Measurements from ENCODE around the gene ERBB3.

Gene ERBB3

DNA sequence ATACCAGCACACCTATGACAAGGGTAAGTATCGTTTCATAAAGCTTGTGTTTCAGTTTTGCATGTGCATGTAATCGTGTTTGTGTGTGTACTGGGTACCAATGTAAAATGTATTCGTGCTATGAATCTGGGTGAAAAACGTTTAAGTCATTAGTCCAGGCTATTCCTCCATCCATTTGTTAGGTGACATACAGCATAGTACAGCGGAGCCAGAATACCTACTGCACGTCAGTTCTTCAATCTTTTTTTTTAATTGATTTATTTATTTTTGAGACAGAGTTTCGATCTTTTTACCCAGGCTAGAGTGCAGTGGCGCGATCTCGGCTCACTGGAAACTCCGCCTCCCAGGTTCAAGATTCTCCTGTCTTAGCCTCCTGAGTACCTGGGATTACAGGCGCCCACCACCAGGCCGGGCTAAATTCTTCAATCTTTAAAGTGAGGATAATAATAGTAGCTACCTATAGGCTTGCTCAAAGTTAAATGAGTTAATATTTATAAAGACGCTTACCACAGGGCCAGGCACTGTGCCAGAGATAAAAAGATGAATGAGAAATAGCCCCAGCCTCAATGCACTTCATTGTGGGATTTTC is 38.9 kb upstream of the ERBB3 start:
- TF ChIP-seq ZNF561 (tag by site-specific recombination; IDR thresholded peaks at IDR 0.05; ENCODE audit: borderline replicate concordance) (peak; percentile 8; the same call in 1 of the 2 replicates), ZNF660 (tag by site-specific recombination; IDR thresholded peaks at IDR 0.05) (peak; percentile 45; the same call in 1 of the 2 replicates), ZNF2 (tag by site-specific recombination; IDR thresholded peaks at IDR 0.05) (0 out of 2 replicates have a peak, but pooled peaks have one; percentile 27), ZNF560 (tag by site-specific recombination; IDR thresholded peaks at IDR 0.05; ENCODE audit: borderline replicate concordance) (no peak), ZNF184 (tag by site-specific recombination; IDR thresholded peaks at IDR 0.05) (peak; percentile 22; the same call in 1 of the 2 replicates), ZNF394 (tag by site-specific recombination; IDR thresholded peaks at IDR 0.05; ENCODE audit: borderline replicate concordance) (no peak), ZNF664 (tag by site-specific recombination; IDR thresholded peaks at IDR 0.05) (peak; percentile 87; the same call in 1 of the 2 replicates), ZNF366 (tag by site-specific recombination; conservative IDR thresholded peaks at IDR 0.05) (peak; percentile 93; the same call in 1 of the 2 replicates), OSR2 (tag by site-specific recombination; IDR thresholded peaks at IDR 0.05) (no peak), ZNF558 (tag by site-specific recombination; IDR thresholded peaks at IDR 0.05) (no peak), SP3 (tag by site-specific recombination; IDR thresholded peaks at IDR 0.05) (no peak), ZNF335 (tag by site-specific recombination; conservative IDR thresholded peaks at IDR 0.05) (peak; percentile 93), ZBTB20 (tag by site-specific recombination; IDR thresholded peaks at IDR 0.05) (peak; percentile 6; the same call in 1 of the 2 replicates), YY1 (tag by site-specific recombination; IDR thresholded peaks at IDR 0.05) (0 out of 2 replicates have a peak, but pooled peaks have one; percentile 15), MZF1 (tag by site-specific recombination; IDR thresholded peaks at IDR 0.05; ENCODE audit: borderline replicate concordance) (peak; percentile 86)
- TF ChIP-seq, protein P1, sequence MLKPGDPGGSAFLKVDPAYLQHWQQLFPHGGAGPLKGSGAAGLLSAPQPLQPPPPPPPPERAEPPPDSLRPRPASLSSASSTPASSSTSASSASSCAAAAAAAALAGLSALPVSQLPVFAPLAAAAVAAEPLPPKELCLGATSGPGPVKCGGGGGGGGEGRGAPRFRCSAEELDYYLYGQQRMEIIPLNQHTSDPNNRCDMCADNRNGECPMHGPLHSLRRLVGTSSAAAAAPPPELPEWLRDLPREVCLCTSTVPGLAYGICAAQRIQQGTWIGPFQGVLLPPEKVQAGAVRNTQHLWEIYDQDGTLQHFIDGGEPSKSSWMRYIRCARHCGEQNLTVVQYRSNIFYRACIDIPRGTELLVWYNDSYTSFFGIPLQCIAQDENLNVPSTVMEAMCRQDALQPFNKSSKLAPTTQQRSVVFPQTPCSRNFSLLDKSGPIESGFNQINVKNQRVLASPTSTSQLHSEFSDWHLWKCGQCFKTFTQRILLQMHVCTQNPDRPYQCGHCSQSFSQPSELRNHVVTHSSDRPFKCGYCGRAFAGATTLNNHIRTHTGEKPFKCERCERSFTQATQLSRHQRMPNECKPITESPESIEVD (tag by site-specific recombination; IDR thresholded peaks at IDR 0.05) = no peak
- TF ChIP-seq, protein P2, sequence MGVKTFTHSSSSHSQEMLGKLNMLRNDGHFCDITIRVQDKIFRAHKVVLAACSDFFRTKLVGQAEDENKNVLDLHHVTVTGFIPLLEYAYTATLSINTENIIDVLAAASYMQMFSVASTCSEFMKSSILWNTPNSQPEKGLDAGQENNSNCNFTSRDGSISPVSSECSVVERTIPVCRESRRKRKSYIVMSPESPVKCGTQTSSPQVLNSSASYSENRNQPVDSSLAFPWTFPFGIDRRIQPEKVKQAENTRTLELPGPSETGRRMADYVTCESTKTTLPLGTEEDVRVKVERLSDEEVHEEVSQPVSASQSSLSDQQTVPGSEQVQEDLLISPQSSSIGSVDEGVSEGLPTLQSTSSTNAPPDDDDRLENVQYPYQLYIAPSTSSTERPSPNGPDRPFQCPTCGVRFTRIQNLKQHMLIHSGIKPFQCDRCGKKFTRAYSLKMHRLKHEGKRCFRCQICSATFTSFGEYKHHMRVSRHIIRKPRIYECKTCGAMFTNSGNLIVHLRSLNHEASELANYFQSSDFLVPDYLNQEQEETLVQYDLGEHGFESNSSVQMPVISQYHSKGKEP (tag by site-specific recombination; IDR thresholded peaks at IDR 0.05) = peak; percentile 48; the same call in 1 of the 2 replicates
- TF ChIP-seq, protein P3, sequence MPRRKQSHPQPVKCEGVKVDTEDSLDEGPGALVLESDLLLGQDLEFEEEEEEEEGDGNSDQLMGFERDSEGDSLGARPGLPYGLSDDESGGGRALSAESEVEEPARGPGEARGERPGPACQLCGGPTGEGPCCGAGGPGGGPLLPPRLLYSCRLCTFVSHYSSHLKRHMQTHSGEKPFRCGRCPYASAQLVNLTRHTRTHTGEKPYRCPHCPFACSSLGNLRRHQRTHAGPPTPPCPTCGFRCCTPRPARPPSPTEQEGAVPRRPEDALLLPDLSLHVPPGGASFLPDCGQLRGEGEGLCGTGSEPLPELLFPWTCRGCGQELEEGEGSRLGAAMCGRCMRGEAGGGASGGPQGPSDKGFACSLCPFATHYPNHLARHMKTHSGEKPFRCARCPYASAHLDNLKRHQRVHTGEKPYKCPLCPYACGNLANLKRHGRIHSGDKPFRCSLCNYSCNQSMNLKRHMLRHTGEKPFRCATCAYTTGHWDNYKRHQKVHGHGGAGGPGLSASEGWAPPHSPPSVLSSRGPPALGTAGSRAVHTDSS (tag by site-specific recombination; IDR thresholded peaks at IDR 0.05) = peak; percentile 52
- ChIA-PET CTCF (interaction anchor here (0.7 to 4.4 kb wide), 19 partner anchors 8 to 319 kb away, joined by 3 to 46 read pairs (median 4); partner anchors contain the start of gene SUOX), POLR2A (interaction anchor here (0.6 to 1.7 kb wide), 6 partner anchors 21 to 303 kb away, joined by 3 to 10 read pairs (median 4); partner anchors contain the start of genes RAB5B and ZC3H10)
- Histone ChIP-seq H3K9me3 (ENCODE audit: control insufficient read depth, insufficient read depth, low read depth, low read length) (no peaks in the 10 kb centered on the region), H3K36me3 (ENCODE audit: control insufficient read depth in 2 of 2, insufficient read depth in 1 of 2, low read length in 2 of 2) (peaks cover 14 to 34% of the 10 kb centered on the region in 2 experiments), H3K27ac (ENCODE audit: extremely low read depth, low read depth, low read length) (peak overlapping the region; percentile 69), H3K4me1 (ENCODE audit: control insufficient read depth, insufficient read depth, low read length) (peaks cover 19% of the 10 kb centered on the region), H3K4me3 (ENCODE audit: low read depth, low read length) (peak overlapping the region; percentile 4)

Data from HEK293 (cell line).